Measurements from ENCODE around the gene CCM2L. TPM values are rescaled to one million over a fixed set of nuclear protein-coding genes. Genes with fewer than 3 reads are reported as not detected.

Gene CCM2L
- total and polyA plus RNA-seq, 2 experiments from 2014 or later: 4.9 to 13.3 TPM

DNA sequence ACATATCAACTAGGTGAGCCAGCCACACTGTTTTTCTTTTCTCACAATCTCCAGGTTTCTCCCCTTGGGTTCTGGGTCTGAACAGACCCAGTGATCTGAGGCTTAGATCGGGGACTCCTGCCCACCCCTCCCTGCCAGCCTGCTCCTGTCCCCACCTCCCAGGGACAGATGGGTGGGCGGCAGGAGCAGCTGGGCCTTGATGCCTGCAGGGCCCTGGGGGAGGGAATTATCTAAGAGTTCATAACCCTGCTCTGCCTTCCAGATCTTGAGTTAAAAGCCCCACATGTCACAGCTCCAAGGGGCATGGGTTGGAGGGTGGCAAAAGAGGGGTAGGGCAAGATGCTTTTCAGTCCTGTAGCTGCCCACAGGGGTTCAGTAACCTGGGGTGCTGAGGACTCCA is 47.5 kb upstream of the CCM2L start (continued):
- TF ChIP-seq, protein P1, sequence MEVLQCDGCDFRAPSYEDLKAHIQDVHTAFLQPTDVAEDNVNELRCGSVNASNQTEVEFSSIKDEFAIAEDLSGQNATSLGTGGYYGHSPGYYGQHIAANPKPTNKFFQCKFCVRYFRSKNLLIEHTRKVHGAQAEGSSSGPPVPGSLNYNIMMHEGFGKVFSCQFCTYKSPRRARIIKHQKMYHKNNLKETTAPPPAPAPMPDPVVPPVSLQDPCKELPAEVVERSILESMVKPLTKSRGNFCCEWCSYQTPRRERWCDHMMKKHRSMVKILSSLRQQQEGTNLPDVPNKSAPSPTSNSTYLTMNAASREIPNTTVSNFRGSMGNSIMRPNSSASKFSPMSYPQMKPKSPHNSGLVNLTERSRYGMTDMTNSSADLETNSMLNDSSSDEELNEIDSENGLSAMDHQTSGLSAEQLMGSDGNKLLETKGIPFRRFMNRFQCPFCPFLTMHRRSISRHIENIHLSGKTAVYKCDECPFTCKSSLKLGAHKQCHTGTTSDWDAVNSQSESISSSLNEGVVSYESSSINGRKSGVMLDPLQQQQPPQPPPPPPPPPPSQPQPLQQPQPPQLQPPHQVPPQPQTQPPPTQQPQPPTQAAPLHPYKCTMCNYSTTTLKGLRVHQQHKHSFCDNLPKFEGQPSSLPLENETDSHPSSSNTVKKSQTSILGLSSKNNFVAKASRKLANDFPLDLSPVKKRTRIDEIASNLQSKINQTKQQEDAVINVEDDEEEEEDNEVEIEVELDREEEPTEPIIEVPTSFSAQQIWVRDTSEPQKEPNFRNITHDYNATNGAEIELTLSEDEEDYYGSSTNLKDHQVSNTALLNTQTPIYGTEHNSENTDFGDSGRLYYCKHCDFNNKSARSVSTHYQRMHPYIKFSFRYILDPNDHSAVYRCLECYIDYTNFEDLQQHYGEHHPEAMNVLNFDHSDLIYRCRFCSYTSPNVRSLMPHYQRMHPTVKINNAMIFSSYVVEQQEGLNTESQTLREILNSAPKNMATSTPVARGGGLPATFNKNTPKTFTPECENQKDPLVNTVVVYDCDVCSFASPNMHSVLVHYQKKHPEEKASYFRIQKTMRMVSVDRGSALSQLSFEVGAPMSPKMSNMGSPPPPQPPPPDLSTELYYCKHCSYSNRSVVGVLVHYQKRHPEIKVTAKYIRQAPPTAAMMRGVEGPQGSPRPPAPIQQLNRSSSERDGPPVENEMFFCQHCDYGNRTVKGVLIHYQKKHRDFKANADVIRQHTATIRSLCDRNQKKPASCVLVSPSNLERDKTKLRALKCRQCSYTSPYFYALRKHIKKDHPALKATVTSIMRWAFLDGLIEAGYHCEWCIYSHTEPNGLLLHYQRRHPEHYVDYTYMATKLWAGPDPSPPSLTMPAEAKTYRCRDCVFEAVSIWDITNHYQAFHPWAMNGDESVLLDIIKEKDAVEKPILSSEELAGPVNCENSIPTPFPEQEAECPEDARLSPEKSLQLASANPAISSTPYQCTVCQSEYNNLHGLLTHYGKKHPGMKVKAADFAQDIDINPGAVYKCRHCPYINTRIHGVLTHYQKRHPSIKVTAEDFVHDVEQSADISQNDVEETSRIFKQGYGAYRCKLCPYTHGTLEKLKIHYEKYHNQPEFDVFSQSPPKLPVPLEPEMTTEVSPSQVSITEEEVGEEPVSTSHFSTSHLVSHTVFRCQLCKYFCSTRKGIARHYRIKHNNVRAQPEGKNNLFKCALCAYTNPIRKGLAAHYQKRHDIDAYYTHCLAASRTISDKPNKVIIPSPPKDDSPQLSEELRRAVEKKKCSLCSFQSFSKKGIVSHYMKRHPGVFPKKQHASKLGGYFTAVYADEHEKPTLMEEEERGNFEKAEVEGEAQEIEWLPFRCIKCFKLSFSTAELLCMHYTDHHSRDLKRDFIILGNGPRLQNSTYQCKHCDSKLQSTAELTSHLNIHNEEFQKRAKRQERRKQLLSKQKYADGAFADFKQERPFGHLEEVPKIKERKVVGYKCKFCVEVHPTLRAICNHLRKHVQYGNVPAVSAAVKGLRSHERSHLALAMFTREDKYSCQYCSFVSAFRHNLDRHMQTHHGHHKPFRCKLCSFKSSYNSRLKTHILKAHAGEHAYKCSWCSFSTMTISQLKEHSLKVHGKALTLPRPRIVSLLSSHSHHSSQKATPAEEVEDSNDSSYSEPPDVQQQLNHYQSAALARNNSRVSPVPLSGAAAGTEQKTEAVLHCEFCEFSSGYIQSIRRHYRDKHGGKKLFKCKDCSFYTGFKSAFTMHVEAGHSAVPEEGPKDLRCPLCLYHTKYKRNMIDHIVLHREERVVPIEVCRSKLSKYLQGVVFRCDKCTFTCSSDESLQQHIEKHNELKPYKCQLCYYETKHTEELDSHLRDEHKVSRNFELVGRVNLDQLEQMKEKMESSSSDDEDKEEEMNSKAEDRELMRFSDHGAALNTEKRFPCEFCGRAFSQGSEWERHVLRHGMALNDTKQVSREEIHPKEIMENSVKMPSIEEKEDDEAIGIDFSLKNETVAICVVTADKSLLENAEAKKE (CRISPR knock-in tag; IDR thresholded peaks at IDR 0.05): no peak
- TF ChIP-seq JUNB (IDR thresholded peaks at IDR 0.05; ENCODE audit: unreplicated experiment) (no peak), STAT1 (IDR thresholded peaks at IDR 0.05; ENCODE audit: unreplicated experiment) (no peak), NANOG (IDR thresholded peaks at IDR 0.05; ENCODE audit: borderline replicate concordance) (no peak), ZNF331 (CRISPR knock-in tag; IDR thresholded peaks at IDR 0.05; ENCODE audit: low read depth) (no peak), POLR2AphosphoS5 (IDR thresholded peaks at IDR 0.05; ENCODE audit: low read depth) (no peak), ZNF114 (CRISPR knock-in tag; IDR thresholded peaks at IDR 0.05) (no peak), CREB1 (CRISPR knock-in tag; IDR thresholded peaks at IDR 0.05; ENCODE audit: low read depth) (no peak)

DNA sequence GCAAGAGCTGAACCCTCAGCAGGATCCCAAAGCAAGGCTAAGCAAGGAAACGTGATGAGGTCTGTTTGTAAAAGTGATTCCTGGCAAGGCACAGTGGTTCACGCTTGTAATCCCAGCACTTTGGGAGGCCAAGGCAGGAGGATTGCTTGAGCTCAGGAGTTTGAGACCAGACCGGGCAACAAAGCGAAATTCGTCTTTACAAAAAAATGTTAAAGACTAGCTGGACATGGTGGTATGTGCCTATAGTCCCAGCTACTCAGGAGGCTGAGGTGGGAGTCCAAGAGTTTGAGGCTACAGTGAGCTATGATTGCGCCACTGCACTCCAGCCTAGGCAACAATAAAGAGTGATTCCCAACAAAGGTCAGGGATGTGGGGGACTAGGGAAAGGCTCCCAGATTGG is 46.3 kb upstream of the CCM2L start:
- Histone ChIP-seq H3K9me2 (ENCODE audit: insufficient read depth) (no peaks in the 10 kb centered on the region), H4K20me1 (replicated peaks; ENCODE audit: insufficient read depth) (peaks cover 7% of the 10 kb centered on the region), H3K79me2 (replicated peaks; ENCODE audit: insufficient read depth) (no peaks in the 10 kb centered on the region), H3K27ac (ENCODE audit: low read depth) (no peak overlapping the region), H3K4me1 (ENCODE audit: insufficient read depth) (peaks cover 15% of the 10 kb centered on the region), H3K36me3 (ENCODE audit: insufficient read depth) (no peaks in the 10 kb centered on the region), H3K4me2 (no peak overlapping the region), H3K27me3 (ENCODE audit: insufficient read depth) (peaks cover 11% of the 10 kb centered on the region), H2AFZ (no peak overlapping the region), H3K4me3 (no peak overlapping the region), H3F3A (replicated peaks; ENCODE audit: low read depth) (peaks cover 14% of the 10 kb centered on the region)
- H3K4me1 Mint-ChIP-seq: peaks cover 17% of the 10 kb centered on the region
- peaks cover 2% of the 10 kb centered on the region; the same call in 2 of the 3 replicates for H3K9me3 Mint-ChIP-seq
- ATAC-seq: no peak
- DNase-seq (ENCODE audit: low spot score): no peak
- peaks cover 7% of the 10 kb centered on the region for H3K27me3 Mint-ChIP-seq (ENCODE audit: insufficient read depth, low read depth, poor library complexity)
- H3K36me3 Mint-ChIP-seq (ENCODE audit: low read depth): no peaks in the 10 kb centered on the region
- H3K27ac Mint-ChIP-seq: no peak overlapping the region
- H3K4me3 Mint-ChIP-seq: no peak overlapping the region
- TF ChIP-seq, protein P1 (CRISPR knock-in tag; IDR thresholded peaks at IDR 0.05): no peak
- no peak for TF ChIP-seq ETS1 (IDR thresholded peaks at IDR 0.05)
- TF ChIP-seq JUNB (IDR thresholded peaks at IDR 0.05; ENCODE audit: unreplicated experiment): no peak
- no peak for TF ChIP-seq EZH2phosphoT487 (IDR thresholded peaks at IDR 0.05; ENCODE audit: unreplicated experiment)
- no peak for TF ChIP-seq STAT1 (IDR thresholded peaks at IDR 0.05; ENCODE audit: unreplicated experiment)
- TF ChIP-seq NANOG (IDR thresholded peaks at IDR 0.05; ENCODE audit: borderline replicate concordance): no peak
